HG02798 (cell line): ENCODE data around the gene PRRC1.
"Not testable (repeated sequence)": the region's sequence is repeated elsewhere in the genome, so short reads cannot be mapped to it uniquely, and the experiment has no call there.

Experiments
- ATAC-seq: cut with Tn5 transposase; IDR thresholded peaks from one replicate; pipeline ENCODE4 v1.9.1; 2021; ENCODE audit warnings: mild to moderate bottlenecking; ENCODE audit not compliant: unreplicated experiment, poor library complexity

Gene PRRC1

DNA sequence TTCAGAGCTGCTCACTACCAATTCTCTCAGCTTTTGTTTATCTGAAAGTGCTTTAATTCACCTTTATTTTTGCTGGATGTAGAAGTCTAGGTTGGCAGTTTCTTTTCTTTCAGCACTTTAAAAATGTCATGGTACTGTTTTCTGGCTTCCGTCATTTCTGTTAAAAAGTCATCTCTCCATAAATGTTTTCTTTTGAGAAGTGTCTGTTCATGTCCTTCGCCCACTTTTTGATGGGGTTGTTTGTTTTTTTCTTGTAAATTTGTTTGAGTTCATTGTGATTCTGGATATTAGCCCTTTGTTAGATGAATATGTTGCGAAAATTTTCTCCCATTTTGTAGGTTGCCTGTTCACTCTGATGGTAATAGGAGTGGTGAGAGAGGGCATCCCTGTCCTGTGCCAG is 23.1 kb downstream of the PRRC1 start:
- ATAC-seq: not testable (repeated sequence)

DNA sequence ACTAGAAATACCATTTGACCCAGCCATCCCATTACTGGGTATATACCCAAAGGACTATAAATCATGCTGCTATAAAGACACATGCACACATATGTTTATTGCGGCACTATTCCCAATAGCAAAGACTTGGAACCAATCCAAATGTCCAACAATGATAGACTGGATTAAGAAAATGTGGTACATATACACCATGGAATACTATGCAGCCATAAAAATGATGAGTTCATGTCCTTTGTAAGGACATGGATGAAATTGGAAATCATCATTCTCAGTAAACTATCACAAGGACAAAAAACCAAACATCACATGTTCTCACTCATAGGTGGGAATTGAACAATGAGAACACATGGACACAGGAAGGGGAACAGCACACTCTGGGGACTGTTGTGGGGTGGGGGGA is 27.8 kb downstream of the PRRC1 start:
- ATAC-seq: not testable (repeated sequence)

DNA sequence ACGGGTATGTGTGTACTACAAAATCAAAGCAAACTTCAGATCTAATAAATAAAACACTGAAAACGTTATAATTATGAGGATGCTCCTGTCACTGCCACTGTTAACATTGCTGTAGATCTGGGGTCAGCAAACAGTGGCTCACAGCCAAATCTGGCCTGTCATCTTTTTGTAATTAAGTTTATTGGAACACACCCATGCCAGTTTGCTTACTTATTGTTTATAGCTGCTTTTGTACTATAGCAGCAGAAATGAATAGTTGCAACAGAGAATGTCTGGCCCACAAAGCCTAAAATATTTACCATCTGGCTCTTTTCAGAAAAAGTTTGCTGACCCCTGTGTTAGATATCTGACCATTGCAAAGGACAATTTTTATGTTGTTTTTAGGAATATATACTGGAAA is 32.1 kb downstream of the PRRC1 start:
- ATAC-seq: no peak

DNA sequence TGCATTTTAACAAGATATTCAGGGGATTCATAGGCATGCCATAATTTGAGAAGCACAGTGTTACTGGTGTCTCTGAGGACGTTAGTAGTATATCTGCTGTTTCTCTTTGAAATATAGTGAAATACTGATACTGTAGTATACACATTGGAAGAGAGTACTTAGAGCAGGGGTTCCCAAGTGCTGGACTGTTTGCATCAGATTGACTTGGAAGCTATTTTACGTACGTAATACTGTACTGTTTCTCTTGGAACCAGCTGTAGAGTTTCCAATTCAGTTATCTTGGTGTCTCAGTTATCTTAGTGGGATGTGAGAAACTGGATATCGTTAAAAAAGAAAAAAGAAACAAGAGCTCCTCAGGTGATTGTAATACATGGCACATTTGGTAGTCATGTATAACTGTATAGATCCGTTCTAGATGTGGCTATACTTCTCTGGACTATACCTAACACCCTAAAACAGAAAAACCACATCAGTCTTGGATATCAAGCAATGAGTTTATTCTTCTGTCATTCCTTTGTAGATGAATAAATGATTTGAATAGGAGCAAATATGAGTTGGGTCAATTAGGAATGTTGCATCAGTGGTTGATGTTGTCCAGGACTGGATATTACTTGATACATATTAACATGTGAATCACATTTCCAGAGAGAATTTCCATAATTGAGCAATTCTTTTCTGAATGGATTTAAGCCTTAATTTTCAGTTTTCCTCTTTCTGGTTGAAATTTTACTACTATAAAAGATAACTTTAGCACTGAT is 33.4 kb downstream of the PRRC1 start:
- no peak for ATAC-seq

DNA sequence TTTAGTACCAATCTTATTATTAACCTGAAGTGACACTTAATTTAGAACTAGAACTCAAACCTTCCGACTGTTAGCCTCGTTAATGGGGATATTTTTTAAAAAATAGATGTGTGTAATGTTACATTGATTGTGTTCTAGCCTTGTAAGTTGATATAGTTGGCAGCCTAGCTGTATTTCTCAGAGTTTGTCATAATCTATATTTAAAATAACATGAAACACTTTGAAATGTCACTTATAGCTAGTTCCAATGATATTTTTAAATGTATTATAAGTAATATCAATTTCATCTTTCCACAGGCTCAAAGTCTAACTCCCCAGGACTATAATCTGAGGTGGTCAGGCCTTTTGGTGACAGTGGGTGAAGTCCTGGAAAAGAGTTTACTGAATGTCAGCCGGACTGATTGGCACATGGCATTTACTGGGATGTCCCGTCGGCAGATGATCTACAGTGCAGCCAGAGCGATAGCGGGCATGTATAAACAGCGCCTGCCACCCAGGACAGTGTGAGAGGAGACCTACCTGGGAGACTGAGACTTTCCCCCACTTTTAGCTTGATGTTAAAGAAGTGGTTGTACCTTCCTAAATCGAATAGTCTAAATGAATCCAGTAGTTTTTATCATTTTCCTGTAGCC is 34.1 kb downstream of the PRRC1 start:
- ATAC-seq: no peak

DNA sequence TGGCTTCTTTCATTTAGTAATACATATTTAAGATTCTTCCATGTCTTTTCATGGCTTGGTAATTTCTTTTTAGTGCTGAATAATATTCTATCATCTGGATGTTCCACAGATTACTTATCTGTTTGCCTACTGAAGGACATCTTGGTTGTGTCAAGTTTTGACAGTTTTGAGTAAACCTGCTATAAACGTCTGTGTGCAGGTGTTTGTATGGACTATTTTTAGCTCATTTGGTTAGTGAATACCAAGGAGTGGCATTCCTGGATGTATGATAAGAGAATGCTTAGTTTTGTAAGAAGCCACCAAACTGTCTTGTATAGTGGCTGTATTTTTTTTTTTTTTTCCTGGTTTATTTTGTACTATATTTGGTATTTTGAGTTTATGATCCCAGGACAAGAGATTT is 38.4 kb downstream of the PRRC1 start:
- ATAC-seq: peak; percentile 37

DNA sequence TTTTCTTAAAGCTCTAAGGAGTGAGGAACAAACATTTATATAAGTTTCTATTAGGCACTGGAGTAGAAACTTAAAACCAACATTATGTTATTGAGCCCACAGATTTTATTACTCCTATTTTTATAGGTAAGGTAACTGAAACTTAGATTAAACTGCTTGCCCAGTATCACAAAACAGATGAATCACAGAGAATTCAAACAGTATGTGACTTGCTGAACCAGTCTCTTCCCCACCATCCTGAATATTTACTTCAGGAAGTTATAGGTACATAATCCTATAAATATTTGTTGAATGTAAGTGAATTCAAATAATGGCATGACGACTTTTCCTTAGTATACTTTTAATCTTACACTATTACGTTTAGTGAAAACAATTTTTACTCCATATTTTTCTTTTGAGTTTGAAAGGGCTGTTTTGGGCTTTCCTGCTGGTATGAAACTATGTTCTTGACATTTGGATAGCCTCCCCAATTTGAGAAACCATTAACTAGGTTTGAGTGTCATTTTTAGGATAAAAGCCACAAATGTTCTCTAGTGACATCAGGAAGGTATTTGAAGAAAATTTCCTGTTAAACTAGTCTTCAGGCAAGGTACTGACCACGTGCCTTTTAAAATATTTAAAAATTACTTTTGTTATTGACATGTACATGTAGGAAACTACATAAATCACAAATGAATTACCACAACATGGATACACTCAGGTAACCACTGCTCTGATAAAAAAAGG is 39.3 kb downstream of the PRRC1 start:
- no peak for ATAC-seq

DNA sequence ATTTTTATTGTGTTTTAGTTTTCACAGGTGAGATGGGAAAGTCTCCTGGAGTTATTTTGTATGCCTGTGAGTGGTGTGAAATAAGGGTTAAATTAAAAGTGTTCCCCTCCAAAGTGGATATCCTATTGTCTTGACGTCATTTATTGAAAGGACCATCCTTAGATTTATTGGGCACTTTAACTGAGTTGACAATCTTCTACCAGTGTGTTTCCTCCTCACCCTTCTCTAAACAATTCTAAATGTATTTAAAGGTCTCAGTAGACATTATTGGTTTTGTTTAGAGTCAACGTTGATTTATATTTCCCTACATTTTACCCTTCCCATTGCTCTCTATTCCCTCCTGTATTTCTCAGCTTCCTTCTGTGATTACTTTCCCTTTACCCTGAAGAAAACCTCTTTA is 40.8 kb downstream of the PRRC1 start:
- ATAC-seq: no peak

DNA sequence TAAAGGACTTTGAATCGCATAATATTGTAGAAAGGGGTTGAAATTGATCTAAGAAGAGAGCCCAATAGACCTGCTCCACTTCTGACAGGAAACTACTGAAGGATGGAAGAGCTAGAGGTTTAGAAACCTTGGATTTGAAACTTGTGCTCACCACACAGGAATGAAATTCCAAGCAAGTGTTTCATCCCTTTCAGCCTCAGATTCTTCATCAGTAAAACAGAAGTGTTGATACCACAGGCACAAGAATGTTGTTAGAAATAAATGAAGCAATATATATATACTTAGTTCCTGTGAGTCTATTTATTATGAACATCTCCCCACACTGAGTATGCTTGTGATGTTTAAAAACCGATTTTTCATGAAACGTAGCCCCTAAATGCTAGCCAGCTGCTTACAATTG is 43.8 kb downstream of the PRRC1 start:
- no peak for ATAC-seq

DNA sequence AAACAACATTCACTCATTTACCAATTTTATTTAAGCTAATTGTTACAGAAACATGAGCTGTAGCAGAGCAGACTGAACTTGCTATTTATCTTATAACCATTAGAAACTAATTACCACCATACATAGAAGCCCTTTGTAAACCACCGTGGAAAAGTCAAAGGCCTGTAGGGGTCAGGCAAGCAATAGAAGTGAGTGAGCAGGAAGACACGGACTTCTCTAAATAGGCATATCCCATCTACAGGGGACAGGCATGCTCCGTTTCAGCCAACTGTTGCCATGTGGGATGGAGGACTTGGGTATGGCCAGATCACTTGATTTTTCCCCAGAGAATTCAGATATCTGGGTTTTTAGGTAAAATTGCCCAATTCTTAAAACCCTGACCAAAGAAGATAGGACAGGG is 44.8 kb downstream of the PRRC1 start:
- no peak for ATAC-seq

DNA sequence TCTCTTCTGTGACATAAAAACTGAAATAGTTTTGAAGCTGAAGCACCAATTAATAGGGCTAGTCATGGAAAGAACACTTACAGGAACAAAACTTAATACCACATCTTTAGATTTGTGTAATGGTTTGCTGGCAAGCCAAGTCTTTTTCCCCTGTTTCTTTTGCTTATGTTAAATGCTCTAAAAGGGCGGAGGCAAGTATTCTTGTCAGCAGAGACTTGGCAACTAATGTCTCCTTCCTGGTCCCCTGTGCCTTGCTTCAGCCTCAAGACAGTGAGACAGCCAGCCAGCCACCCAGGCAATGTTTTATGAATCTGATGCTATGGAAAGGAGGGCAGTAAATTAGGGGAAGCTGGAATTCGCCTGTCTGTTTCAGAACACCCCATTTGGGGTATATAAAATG is 45.7 kb downstream of the PRRC1 start:
- ATAC-seq: no peak

DNA sequence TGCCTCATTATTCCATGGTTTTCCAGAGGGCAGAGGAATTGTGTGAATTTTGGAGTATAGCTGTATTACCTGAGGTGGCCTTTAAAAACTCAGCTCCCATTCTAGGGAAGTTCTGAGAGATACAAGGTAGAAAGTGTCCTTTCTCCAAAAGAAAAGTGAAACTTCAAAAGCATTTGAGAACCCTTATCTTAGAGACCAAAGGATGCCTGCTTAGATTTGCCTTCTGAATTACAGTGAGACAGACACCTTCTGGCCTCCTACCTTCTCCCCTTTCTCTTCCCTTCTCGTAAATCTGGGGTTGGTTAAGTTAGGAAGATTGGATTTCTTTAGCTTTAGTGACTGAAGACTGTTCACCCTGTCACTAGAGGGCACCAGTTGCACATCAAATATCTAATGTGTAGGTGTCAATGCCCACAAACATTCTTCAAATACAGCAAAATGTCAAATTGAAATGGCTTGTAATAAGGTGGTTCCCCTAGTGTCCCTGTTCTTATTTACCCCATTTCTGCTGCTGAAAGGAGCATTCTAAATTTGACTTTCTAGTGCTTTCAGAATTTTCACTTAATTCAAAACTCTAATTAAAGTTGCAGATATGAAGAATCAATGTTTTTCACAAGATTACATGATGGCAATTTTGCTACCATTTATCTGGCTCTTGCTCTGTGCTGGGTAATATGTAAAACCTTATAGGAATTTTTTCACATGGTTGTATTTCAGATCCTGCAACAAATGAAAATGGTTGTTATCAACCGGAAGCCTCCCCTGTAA is 46.7 kb downstream of the PRRC1 start:
- peak; percentile 43 for ATAC-seq

DNA sequence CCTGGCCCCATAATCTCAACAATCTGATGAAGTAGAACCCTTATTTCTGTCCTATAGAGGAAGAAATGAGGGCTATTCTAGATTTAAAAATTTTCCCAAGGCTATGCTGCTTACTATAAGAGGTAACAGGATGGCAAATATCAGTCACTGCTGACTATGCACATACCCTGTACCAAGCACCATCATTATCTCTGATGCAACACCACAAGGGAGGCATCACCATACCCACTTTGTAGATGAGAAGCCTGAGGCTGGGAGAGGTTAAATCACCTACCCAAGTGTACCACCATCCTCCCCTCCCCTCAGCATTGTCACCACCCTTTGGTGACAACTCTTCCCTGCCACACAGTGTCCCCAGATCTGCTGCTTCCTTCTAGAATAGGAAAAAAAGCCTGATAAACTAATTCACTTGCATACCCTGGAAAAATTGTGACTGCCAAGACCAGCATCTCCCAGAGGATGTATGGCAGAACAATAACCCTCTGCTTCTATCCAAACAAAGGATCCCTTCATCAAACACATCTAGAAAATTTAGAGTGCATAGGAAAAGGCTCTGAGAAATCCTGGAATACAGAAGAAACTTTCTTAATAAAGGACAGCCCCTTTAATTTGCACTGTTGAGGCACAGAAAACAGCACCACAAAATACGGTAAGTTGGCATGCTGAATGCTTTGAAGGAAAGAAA is 48.3 kb downstream of the PRRC1 start:
- no peak for ATAC-seq

DNA sequence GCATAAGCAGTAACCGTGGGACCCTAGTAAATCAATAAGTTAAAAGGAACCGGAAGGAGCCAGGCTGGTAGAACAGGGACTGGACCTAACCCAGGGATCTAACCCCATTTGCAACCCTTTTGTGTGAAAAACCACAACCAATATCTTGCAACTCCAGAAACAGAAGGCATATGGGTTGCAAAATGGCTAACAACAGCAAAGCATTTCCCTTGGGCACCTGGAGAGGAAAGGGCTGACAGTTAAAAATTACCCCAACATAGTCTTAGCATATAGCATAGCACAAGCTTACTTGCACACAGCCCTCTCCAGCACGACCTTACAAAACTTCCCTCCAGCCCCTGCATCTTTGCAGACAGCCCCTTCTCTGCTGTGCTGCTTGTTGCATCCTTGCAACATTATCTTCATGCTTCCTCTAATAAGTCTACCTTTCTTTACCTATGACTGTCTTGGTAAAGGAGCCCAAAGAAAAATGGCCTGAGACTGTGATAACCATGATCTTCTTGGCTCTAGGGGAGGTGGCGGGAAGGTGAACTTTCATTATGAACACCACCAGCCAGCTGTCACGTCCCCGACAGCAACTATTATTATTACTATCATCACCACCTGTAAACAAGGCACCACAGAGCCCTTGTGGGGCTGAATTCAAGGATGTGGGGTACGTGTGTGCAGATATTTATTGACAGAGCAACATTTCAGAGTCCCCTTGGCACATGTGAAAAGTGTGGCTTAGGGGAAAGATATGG is 49.8 kb downstream of the PRRC1 start:
- peak; percentile 83 for ATAC-seq

DNA sequence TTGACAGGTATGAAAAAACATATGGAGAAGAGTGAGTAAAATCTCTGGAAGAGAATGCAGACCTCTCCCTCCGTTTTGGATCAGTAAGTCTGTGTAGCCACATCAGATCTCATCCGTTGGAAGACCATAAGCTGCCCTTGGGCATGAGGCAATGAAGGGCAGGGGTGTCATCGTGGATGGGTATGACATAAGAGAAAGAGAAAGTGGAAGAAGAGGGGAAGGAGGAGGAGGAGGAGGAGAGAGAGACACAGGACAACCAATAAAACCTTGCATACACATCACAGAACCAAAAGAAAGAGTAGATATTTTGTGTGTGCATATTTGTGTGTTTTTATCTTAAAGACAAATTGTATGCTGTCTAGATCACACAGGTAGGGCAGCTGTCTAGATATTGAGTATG is 50.7 kb downstream of the PRRC1 start:
- peak; percentile 21 for ATAC-seq

DNA sequence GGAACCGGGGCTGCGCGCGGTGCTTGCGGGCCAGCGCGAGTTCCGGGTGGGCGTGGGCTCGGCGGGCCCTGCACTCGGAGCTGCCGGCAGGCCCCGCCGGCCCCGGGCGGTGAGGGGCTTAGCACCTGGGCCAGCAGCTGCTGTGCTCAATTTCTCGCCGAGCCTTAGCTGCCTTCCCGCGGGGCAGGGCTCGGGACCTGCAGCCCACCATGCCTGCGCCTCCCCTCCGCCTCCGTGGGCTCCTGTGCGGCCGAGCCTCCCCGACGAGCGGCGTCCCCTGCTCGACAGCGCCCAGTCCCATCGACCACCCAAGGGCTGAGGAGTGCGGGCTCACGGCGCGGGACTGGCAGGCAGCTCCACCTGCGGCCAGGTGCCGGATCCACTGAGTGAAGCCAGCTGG is 52.0 kb downstream of the PRRC1 start:
- not testable (repeated sequence) for ATAC-seq

DNA sequence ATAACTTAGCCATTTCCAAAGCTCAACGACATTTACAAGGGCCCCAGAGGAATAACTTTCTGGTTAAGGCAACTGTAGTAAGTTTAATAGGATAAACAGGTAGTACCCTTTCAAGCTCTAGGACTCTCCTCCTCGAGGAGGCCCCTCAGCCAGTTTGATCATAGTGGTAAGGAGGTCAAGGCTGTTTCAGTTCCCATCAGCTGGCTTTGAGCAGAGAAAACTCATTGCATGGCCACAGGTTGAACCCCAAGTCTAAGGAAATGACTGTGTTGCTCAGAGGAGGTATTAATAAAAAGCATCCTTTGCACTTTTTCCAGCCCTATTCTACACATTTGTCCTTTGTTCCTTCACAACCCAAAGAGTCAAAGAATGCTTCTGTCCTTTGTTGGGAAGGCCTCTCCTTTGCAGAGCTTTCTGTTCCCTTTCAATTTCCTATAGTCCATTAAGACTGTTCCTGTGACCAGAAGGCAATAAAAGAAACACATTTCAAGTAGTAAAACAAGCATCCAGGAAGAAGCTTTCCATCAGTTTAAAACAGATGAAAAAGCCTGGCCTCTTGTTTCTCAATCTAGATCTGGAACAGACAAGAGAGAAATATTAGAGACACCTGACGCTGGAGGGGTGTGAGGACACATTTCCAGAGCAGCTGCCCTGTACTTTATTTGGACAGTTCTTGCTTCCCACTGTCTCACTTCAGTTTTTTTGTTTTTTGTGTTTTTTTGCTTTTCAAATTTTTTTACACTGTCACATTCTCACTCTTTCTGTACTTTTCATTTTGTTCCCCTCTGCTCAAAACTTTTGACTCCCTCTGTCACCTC is 54.1 kb downstream of the PRRC1 start:
- peak; percentile 65 for ATAC-seq

DNA sequence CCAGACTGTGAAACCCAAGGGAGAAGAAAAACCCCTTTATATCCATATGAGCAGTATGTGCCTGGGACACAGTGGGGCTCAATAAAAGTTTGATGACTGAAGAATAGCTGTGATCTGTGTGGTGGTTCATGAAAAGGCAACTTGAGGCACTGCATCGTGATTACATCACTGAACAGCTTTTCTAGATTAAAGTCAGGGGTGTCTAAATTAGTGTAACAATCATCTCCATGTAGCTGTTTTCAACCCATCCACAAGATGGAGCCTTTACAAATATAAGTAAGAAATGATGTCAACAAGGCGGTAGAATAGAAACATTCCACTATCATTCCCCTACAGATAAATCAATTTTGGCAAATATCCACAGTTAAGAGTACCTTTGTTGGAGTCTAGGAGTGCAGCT is 55.5 kb downstream of the PRRC1 start:
- ATAC-seq: no peak
